ENCODE data around the gene CMSS1. TPM values are rescaled to one million over a fixed set of nuclear protein-coding genes. Genes with fewer than 3 reads are reported as not detected.
A peak's percentile ranks its signal among the peaks of the same experiment; 100 is the strongest.

CMSS1 gene
- total RNA-seq, 1 experiment from 2014 or later: 93.8 TPM

- no peak overlapping the region for H3K27ac ChIP-seq
- DNase-seq: no peak
These were observed 64.9 kb downstream of the CMSS1 start for GRCh38 chr3:99882436-99883137.

GRCh38 chr3:99883138-99883461 lies 65.4 kb downstream of the CMSS1 start:
- Histone ChIP-seq H3K27ac (no peak overlapping the region), H3K4me1 (peaks cover 13% of the 10 kb centered on the region), H3K36me3 (no peaks in the 10 kb centered on the region), H3K9me3 (replicated peaks) (no peaks in the 10 kb centered on the region), H3K4me3 (no peak overlapping the region), H3K27me3 (no peaks in the 10 kb centered on the region)
- DNase-seq: no peak

More at GRCh38 chr3:99882436-99883137, 64.9 kb downstream of the CMSS1 start:
- H3K4me1 ChIP-seq: peaks cover 18% of the 10 kb centered on the region
- H3K36me3 ChIP-seq: no peaks in the 10 kb centered on the region
- H3K9me3 ChIP-seq (replicated peaks): no peaks in the 10 kb centered on the region
- H3K4me3 ChIP-seq: no peak overlapping the region
- no peaks in the 10 kb centered on the region for H3K27me3 ChIP-seq

DNA sequence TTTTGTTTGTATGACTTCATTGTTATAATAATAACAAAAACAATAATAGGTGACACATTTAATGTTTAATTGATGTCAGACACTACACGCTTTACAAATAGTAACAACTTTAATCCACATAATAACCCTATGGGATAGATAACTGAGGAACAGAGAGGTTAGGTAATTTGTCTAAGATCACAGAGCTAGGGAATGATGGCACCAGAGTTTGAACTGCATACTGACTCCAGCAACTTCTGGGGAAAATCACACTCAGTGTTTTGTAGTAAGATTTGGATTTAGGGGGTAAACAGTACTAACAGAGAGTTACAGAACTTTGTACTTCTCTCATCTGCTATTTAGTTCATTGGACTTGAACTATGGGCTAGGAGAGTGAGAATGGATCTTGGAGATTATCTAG lies 66.0 kb downstream of the CMSS1 start:
- H3K36me3 ChIP-seq: no peaks in the 10 kb centered on the region
- H3K27ac ChIP-seq: no peak overlapping the region
- H3K9me3 ChIP-seq (replicated peaks): no peaks in the 10 kb centered on the region
- H3K4me1 ChIP-seq: peaks cover 7% of the 10 kb centered on the region
- no peak for DNase-seq
- no peaks in the 10 kb centered on the region for H3K27me3 ChIP-seq
- no peak overlapping the region for H3K4me3 ChIP-seq

GRCh38 chr3:99884484-99884883 lies 66.8 kb downstream of the CMSS1 start:
- H3K27me3 ChIP-seq: no peaks in the 10 kb centered on the region
- H3K9me3 ChIP-seq (replicated peaks): no peaks in the 10 kb centered on the region
- H3K4me1 ChIP-seq: no peaks in the 10 kb centered on the region
- H3K27ac ChIP-seq: no peak overlapping the region
- DNase-seq: no peak
- no peak overlapping the region for H3K4me3 ChIP-seq
- no peaks in the 10 kb centered on the region for H3K36me3 ChIP-seq

- DNase-seq: no peak
- Histone ChIP-seq H3K27me3 (no peaks in the 10 kb centered on the region), H3K36me3 (no peaks in the 10 kb centered on the region), H3K4me1 (no peaks in the 10 kb centered on the region), H3K9me3 (replicated peaks) (no peaks in the 10 kb centered on the region; the same call in 1 of the 2 replicates), H3K27ac (no peak overlapping the region), H3K4me3 (no peak overlapping the region)
These were observed 67.4 kb downstream of the CMSS1 start for GRCh38 chr3:99885085-99885484.

- Histone ChIP-seq H3K4me1 (no peaks in the 10 kb centered on the region), H3K9me3 (replicated peaks) (no peaks in the 10 kb centered on the region; the same call in 1 of the 2 replicates), H3K36me3 (no peaks in the 10 kb centered on the region), H3K4me3 (no peak overlapping the region), H3K27ac (no peak overlapping the region), H3K27me3 (no peaks in the 10 kb centered on the region)
- DNase-seq: no peak
These were observed 68.2 kb downstream of the CMSS1 start for GRCh38 chr3:99885851-99886250.

- Histone ChIP-seq H3K36me3 (no peaks in the 10 kb centered on the region), H3K9me3 (replicated peaks) (no peaks in the 10 kb centered on the region; the same call in 1 of the 2 replicates), H3K27me3 (no peaks in the 10 kb centered on the region), H3K4me3 (no peak overlapping the region), H3K4me1 (peaks cover 15% of the 10 kb centered on the region), H3K27ac (no peak overlapping the region)
- no peak for DNase-seq
These were observed 74.1 kb downstream of the CMSS1 start for GRCh38 chr3:99891610-99892285.

DNA sequence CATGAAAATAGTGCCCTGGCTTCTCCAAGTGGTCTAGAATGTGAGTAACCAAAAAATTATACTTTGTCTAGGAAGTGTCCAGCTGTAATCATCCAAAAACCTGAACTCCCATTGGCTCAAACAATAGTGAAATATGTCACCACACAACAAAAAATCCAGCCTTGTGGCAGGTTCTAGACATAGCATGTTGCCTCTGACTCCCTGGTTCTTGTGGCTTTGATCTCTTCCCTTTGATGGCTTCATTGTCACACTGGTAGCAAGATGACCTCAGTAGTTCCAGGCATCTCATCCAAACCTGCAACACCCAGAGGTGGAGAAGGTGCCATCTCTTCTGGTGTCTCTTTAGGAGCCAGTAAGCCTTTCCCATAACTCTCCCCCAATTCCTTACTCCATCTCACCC lies 74.7 kb downstream of the CMSS1 start:
- Histone ChIP-seq H3K4me3 (no peak overlapping the region), H3K4me1 (peaks cover 18% of the 10 kb centered on the region), H3K9me3 (replicated peaks) (no peaks in the 10 kb centered on the region; the same call in 1 of the 2 replicates), H3K27ac (no peak overlapping the region), H3K36me3 (no peaks in the 10 kb centered on the region), H3K27me3 (no peaks in the 10 kb centered on the region)
- no peak for DNase-seq

DNA sequence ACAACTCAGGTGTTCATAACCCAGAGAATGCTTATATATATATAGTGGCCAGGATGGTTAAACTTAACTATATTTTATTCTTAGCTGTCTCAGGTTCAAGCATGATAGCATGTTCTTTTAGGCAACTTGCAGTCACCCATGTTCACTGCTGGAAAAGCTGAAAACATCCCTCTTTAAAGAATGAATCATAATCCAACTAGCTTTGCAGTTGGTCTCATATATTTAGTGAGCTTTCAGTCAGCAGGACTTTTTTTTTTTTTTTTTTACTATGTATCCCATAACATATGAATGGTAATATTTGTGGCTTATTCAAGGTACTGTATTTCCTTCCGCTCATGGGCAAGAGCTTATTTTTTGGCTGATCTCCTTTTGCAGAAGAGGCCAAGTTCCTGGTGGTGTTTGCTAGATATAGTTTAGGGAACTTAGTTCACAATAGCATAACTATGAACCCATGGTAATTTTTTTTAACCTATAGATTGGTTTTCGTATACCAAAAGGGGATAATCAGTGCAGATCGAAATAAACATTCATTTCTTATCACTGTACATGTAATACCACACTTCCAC lies 77.6 kb downstream of the CMSS1 start:
- Histone ChIP-seq H3K36me3 (no peaks in the 10 kb centered on the region), H3K4me1 (peaks cover 26% of the 10 kb centered on the region), H3K27ac (peak overlapping the region; percentile 69), H3K4me3 (no peak overlapping the region), H3K27me3 (no peaks in the 10 kb centered on the region), H3K9me3 (replicated peaks) (no peaks in the 10 kb centered on the region; the same call in 1 of the 2 replicates)
- DNase-seq: no peak

DNA sequence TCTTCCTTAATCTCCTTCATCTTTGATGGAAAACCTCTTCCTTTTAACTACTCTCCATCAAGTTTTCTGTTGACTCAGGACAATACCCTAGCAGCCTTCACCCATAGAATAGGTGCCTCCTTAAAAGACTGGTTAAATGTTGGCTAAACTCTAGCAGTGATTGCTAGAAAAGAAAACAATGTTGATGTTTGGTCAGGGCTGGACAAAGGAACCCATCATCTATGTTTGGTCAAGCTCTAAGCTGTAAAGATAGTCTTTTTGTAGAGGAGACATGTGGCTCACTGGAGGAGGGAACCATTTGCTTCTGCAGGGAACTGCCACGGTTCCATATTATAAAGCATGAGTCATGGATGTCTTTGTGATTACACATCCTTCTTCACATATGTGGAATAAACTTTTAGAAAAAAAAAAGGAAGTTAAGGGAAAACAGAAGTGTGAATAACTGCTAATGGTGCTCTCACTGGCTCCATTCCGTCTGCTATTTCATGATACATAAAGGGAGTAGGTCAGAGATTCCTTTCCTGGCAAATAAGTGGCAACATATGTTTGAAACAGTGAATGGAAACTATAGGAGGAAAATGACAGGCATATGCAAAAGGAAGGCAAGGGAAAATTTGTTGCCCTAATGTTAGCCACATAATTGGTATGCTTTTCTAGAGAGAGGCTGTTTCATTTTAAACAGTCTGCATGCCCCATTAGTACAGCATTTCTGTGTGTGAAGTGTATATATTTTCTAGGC lies 78.2 kb downstream of the CMSS1 start:
- Histone ChIP-seq H3K9me3 (replicated peaks) (no peaks in the 10 kb centered on the region), H3K4me1 (peaks cover 30% of the 10 kb centered on the region), H3K27me3 (no peaks in the 10 kb centered on the region), H3K4me3 (no peak overlapping the region), H3K36me3 (no peaks in the 10 kb centered on the region), H3K27ac (peak overlapping the region; percentile 69)
- peak; percentile 51 to 58 for DNase-seq

DNA sequence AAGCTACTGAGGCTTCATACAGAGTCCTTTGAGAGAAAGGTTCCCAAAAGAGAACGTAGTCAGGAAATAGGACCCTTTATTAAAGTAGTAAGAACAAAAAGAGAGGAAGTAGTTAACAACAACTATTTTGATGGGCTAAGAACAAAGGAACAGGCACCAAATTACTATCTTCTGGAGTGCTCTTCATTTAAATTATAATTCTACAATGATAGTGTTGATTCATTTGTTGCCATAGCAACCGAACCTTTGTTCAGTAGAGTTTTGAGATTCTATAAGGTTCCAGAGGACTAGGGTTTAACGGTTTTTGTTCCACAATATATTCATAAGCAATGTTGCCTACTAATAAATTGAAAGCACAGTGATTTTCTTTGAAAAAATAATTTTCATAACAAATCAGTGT lies 78.8 kb downstream of the CMSS1 start:
- Histone ChIP-seq H3K4me1 (peaks cover 36% of the 10 kb centered on the region), H3K9me3 (replicated peaks) (no peaks in the 10 kb centered on the region), H3K27ac (peak overlapping the region; percentile 69), H3K27me3 (no peaks in the 10 kb centered on the region), H3K36me3 (no peaks in the 10 kb centered on the region), H3K4me3 (no peak overlapping the region)
- DNase-seq: no peak

DNA sequence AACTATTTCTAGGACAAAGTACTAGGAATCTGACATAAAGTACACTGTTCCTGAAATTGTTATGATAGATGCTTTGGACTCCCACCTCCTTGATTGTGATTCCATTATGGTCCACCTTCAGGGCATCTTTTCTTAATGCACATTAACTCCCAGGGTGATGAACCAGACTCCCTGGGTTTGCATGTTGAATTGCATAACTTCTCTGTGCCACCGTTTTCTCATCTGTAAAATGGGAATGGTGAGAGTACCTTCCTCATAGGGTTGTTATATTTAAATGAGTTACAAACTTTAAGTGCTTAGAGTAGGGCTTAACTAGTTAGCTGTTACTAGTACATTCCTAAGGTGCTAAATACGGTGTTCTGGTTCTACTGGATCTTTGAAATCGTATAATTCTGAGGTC lies 81.9 kb downstream of the CMSS1 start:
- no peak overlapping the region for H3K4me3 ChIP-seq
- H3K4me1 ChIP-seq: peaks cover 47% of the 10 kb centered on the region
- no peak overlapping the region for H3K27ac ChIP-seq
- H3K9me3 ChIP-seq (replicated peaks): no peaks in the 10 kb centered on the region
- H3K27me3 ChIP-seq: no peaks in the 10 kb centered on the region
- DNase-seq: no peak
- no peaks in the 10 kb centered on the region for H3K36me3 ChIP-seq

DNA sequence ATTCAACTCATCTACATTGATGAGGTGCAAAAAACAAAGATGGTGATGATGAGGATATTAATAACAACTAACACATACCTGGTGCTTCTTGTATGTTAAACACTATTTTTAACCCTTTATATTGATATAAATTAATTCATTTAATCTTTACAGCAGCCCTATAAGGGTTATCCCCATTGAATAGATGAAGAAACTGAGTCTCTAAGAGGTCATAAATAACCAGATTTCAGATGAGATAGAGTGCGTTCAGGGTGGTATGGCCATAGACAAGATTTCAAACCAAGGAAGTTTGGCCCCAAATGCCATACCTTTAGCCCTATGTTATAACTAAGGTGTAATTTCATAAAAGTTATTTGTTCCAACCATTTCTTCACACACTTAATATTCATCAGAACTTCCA lies 82.6 kb downstream of the CMSS1 start:
- no peak overlapping the region for H3K27ac ChIP-seq
- H3K4me1 ChIP-seq: peaks cover 47% of the 10 kb centered on the region
- no peak overlapping the region for H3K4me3 ChIP-seq
- no peaks in the 10 kb centered on the region for H3K36me3 ChIP-seq
- H3K9me3 ChIP-seq (replicated peaks): no peaks in the 10 kb centered on the region
- H3K27me3 ChIP-seq: no peaks in the 10 kb centered on the region
- no peak for DNase-seq

DNA sequence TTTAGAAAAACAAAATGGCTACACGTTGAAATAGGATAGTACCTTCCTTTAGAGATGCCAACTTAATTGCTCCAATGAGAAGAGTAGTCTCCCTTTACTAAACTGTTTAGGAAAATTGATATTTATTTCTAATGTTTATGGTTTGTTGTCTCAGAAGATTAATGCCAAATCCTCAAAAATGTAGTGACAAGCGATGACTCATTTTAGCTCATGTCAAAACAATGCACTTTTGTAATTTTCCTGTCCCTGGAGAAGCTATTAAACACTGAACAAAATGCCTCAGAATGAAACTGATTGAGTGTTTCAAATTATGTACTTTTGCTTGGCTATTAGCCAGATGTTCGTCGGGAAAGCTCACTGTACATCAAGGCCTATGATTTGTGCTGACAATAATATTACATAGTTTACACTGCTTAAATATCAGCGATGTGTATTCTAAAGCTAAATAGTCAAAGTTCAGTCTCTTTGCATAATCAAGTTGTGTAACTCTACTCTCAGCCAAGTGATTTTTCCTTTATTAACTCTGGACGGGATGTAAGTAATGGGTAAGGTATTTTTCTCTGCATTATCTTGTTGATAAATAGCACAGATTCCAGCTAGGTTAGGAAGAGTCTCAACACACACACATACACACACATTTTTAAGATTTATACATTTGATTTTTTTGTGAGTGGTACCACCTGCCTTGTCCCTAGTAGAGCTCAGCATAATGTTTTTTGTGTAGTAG lies 83.7 kb downstream of the CMSS1 start:
- H3K27ac ChIP-seq: peak overlapping the region; percentile 36
- H3K27me3 ChIP-seq: no peaks in the 10 kb centered on the region
- no peaks in the 10 kb centered on the region for H3K9me3 ChIP-seq (replicated peaks)
- peak overlapping the region; percentile 2; the same call in 1 of the 2 replicates for H3K4me3 ChIP-seq
- DNase-seq: peak in 1 of 2 experiments; percentile 67
- H3K36me3 ChIP-seq: no peaks in the 10 kb centered on the region
- peaks cover 36% of the 10 kb centered on the region for H3K4me1 ChIP-seq
